ENCODE measurements around the gene SLC9A4.

Gene SLC9A4

DNA sequence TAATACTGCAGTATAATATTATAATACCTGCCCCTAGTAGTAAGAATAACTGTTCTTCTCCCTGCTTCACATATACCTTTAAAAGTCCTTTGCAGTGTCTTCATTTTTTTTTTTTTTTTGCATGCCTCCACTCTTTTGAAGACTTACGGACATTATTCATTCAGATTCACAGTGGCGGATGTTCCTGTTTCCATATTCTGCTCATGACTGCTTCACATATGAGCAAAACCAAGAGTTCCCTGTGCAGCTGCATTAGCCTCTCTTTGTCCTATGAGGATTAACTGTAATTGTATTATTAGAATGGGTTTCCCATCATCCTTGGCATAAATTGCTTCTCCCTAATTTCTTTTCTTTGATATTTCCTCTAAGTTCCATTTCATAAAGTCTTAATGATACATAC lies 37.3 kb upstream of the SLC9A4 start:
- H3K4me1 ChIP-seq (ENCODE audit: control insufficient read depth in 5 of 5, insufficient read depth in 5 of 5, low read length in 5 of 5), result peaks cover 0 to 8% (median 0%) of the 10 kb centered on the region in 5 donors
- no peak overlapping the region for H3K9ac ChIP-seq (ENCODE audit: low read length in 5 of 5)
- H3K4me3 ChIP-seq (ENCODE audit: low read depth in 1 of 5, low read length in 5 of 5), result no peak overlapping the region
- H3K9me3 ChIP-seq (ENCODE audit: control insufficient read depth in 5 of 5, low read length in 5 of 5), result no peaks in the 10 kb centered on the region
- no peaks in the 10 kb centered on the region for H3K36me3 ChIP-seq (ENCODE audit: control insufficient read depth in 5 of 5, insufficient read depth in 5 of 5, low read length in 5 of 5)
- H3K27ac ChIP-seq (ENCODE audit: low read depth, low read length), result no peak overlapping the region
- peaks cover 0 to 6% (median 0%) of the 10 kb centered on the region in 5 donors for H3K27me3 ChIP-seq (ENCODE audit: control insufficient read depth in 5 of 5, insufficient read depth in 4 of 5, low read length in 5 of 5)

DNA sequence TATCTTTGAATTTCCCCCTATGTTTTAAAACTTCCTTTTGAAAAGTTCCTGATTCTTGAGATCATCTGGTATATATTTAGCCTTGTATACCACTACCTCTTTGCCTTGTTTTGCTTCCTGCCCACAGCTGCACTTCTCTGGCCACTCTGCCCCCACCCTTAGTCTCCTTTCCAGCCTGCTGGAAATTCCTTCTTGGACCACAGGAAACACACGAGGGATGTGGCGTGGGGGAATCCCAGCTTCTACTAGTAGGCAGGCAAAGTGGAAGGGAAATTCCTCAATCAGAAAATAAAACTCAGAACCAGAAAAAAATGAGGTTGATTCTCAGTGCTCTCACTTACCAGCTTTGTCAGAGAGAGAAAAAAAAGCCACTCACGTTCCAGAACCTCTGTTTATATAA lies 36.7 kb upstream of the SLC9A4 start:
- no peak overlapping the region for H3K9ac ChIP-seq (ENCODE audit: low read length in 5 of 5)
- H3K4me3 ChIP-seq (ENCODE audit: low read depth in 1 of 5, low read length in 5 of 5), result no peak overlapping the region
- H3K4me1 ChIP-seq (ENCODE audit: control insufficient read depth in 5 of 5, insufficient read depth in 5 of 5, low read length in 5 of 5), result peaks cover 0 to 8% (median 0%) of the 10 kb centered on the region in 5 donors
- no peaks in the 10 kb centered on the region for H3K9me3 ChIP-seq (ENCODE audit: control insufficient read depth in 5 of 5, low read length in 5 of 5)
- peaks cover 0 to 6% (median 0%) of the 10 kb centered on the region in 5 donors for H3K27me3 ChIP-seq (ENCODE audit: control insufficient read depth in 5 of 5, insufficient read depth in 4 of 5, low read length in 5 of 5)
- no peak overlapping the region for H3K27ac ChIP-seq (ENCODE audit: low read depth, low read length)
- no peaks in the 10 kb centered on the region for H3K36me3 ChIP-seq (ENCODE audit: control insufficient read depth in 5 of 5, insufficient read depth in 5 of 5, low read length in 5 of 5)

DNA sequence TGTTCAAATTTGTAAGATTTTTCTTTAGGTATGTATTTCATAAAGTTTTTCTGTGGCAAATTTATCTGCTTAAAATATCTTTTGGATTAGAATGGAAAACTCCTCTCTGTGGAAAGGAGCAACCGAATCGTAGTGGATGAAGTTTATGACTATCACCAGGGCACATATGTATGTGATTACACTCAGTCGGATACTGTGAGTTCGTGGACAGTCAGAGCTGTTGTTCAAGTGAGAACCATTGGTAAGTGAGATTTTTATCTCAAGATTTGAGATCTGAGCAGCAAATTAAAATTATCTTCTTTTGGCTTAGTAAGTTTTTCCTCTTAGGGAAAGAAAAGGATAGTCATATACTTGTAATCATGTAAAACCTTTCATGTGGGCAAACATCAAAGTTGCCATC lies 35.9 kb upstream of the SLC9A4 start:
- Histone ChIP-seq H3K27me3 (ENCODE audit: control insufficient read depth in 5 of 5, insufficient read depth in 4 of 5, low read length in 5 of 5) (peaks cover 0 to 3% (median 0%) of the 10 kb centered on the region in 5 donors), H3K27ac (ENCODE audit: low read depth, low read length) (no peak overlapping the region), H3K4me3 (ENCODE audit: low read depth in 1 of 5, low read length in 5 of 5) (no peak overlapping the region), H3K9me3 (ENCODE audit: control insufficient read depth in 5 of 5, low read length in 5 of 5) (no peaks in the 10 kb centered on the region), H3K4me1 (ENCODE audit: control insufficient read depth in 5 of 5, insufficient read depth in 5 of 5, low read length in 5 of 5) (peaks cover 0 to 8% (median 0%) of the 10 kb centered on the region in 5 donors), H3K9ac (ENCODE audit: low read length in 5 of 5) (no peak overlapping the region), H3K36me3 (ENCODE audit: control insufficient read depth in 5 of 5, insufficient read depth in 5 of 5, low read length in 5 of 5) (no peaks in the 10 kb centered on the region)

DNA sequence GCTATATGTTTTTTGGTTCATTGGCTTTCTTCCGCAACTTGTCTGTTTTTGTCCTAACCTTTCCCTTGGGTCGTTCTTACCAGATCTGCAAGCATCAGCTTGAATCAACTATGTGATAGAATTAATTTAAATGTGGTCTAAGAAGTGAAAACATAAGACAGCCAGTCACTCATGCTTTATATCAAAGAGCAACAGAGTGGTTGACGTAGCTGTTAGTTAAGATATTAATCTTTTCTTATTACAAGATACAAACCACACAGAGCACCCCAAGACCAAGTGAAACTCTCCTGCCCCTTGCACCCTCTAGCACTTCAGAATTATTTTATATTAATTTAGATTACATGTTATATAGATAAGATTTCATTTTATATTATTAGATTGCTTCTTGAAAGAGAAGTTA lies 34.9 kb upstream of the SLC9A4 start:
- H3K27ac ChIP-seq (ENCODE audit: low read depth, low read length), result no peak overlapping the region
- no peaks in the 10 kb centered on the region for H3K9me3 ChIP-seq (ENCODE audit: control insufficient read depth in 5 of 5, low read length in 5 of 5)
- no peak overlapping the region for H3K4me3 ChIP-seq (ENCODE audit: low read depth in 1 of 5, low read length in 5 of 5)
- no peaks in the 10 kb centered on the region for H3K36me3 ChIP-seq (ENCODE audit: control insufficient read depth in 5 of 5, insufficient read depth in 5 of 5, low read length in 5 of 5)
- no peak overlapping the region for H3K9ac ChIP-seq (ENCODE audit: low read length in 5 of 5)
- H3K27me3 ChIP-seq (ENCODE audit: control insufficient read depth in 5 of 5, insufficient read depth in 4 of 5, low read length in 5 of 5), result peaks cover 0 to 3% (median 0%) of the 10 kb centered on the region in 5 donors
- peaks cover 0 to 11% (median 0%) of the 10 kb centered on the region in 5 donors for H3K4me1 ChIP-seq (ENCODE audit: control insufficient read depth in 5 of 5, insufficient read depth in 5 of 5, low read length in 5 of 5)

DNA sequence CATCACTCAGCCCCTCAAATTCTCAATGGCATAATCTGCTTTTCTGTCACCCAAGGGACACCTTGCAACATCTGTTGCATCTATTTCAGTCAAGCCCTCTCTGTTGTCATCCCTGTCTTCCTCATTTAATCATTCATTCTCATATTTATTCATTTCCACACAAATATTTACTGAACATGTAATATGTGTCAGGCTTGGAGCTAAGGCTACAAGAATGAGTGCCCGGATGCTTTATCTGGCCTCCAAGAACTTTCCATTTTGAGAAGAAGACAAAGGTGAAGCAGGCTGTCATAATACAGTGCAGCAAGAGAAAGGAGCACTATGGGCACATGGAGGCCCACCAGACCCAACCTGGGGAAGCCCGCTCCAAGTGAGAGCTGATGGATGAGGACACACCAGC lies 34.4 kb upstream of the SLC9A4 start:
- H3K4me1 ChIP-seq (ENCODE audit: control insufficient read depth in 5 of 5, insufficient read depth in 5 of 5, low read length in 5 of 5), result peaks cover 0 to 11% (median 0%) of the 10 kb centered on the region in 5 donors
- H3K4me3 ChIP-seq (ENCODE audit: low read depth in 1 of 5, low read length in 5 of 5), result no peak overlapping the region
- no peak overlapping the region for H3K9ac ChIP-seq (ENCODE audit: low read length in 5 of 5)
- no peak overlapping the region for H3K27ac ChIP-seq (ENCODE audit: low read depth, low read length)
- no peaks in the 10 kb centered on the region for H3K9me3 ChIP-seq (ENCODE audit: control insufficient read depth in 5 of 5, low read length in 5 of 5)
- no peaks in the 10 kb centered on the region for H3K36me3 ChIP-seq (ENCODE audit: control insufficient read depth in 5 of 5, insufficient read depth in 5 of 5, low read length in 5 of 5)
- H3K27me3 ChIP-seq (ENCODE audit: control insufficient read depth in 5 of 5, insufficient read depth in 4 of 5, low read length in 5 of 5), result peaks cover 0 to 3% (median 0%) of the 10 kb centered on the region in 5 donors

DNA sequence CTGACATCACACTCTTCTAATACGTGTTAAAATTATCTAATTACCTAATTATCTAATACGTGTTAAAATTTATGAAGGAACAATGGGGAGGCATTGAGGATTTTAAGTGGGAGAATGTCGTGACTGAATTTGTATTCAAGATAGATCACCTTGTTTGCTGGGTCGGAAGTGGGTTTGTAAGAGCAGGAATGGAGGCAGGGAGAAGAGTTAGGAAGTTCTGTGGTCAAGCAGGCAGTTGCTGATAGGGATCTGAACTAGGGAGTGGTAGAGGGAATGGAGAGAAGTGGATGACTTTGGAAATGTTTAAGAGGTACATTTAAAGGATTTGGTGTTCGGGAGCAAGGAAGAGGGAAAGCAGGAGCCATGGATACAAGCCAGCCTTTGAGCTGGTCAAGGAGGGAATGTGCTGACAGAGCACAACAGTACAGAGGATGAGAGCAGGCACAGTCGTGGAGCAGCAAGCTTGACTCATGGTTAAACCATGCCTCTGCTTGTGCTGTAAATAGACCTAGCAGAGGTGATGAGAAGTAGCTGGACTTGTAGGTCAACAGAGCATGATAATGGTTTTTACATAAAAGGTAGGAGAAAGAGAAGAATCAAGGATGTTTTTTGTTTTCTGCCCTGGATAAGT lies 33.8 kb upstream of the SLC9A4 start:
- Histone ChIP-seq H3K4me3 (ENCODE audit: low read depth in 1 of 5, low read length in 5 of 5) (no peak overlapping the region), H3K9ac (ENCODE audit: low read length in 5 of 5) (no peak overlapping the region), H3K36me3 (ENCODE audit: control insufficient read depth in 5 of 5, insufficient read depth in 5 of 5, low read length in 5 of 5) (no peaks in the 10 kb centered on the region), H3K4me1 (ENCODE audit: control insufficient read depth in 5 of 5, insufficient read depth in 5 of 5, low read length in 5 of 5) (peaks cover 0 to 11% (median 0%) of the 10 kb centered on the region in 5 donors), H3K27me3 (ENCODE audit: control insufficient read depth in 5 of 5, insufficient read depth in 4 of 5, low read length in 5 of 5) (peaks cover 0 to 3% (median 0%) of the 10 kb centered on the region in 5 donors), H3K9me3 (ENCODE audit: control insufficient read depth in 5 of 5, low read length in 5 of 5) (no peaks in the 10 kb centered on the region), H3K27ac (ENCODE audit: low read depth, low read length) (no peak overlapping the region)

DNA sequence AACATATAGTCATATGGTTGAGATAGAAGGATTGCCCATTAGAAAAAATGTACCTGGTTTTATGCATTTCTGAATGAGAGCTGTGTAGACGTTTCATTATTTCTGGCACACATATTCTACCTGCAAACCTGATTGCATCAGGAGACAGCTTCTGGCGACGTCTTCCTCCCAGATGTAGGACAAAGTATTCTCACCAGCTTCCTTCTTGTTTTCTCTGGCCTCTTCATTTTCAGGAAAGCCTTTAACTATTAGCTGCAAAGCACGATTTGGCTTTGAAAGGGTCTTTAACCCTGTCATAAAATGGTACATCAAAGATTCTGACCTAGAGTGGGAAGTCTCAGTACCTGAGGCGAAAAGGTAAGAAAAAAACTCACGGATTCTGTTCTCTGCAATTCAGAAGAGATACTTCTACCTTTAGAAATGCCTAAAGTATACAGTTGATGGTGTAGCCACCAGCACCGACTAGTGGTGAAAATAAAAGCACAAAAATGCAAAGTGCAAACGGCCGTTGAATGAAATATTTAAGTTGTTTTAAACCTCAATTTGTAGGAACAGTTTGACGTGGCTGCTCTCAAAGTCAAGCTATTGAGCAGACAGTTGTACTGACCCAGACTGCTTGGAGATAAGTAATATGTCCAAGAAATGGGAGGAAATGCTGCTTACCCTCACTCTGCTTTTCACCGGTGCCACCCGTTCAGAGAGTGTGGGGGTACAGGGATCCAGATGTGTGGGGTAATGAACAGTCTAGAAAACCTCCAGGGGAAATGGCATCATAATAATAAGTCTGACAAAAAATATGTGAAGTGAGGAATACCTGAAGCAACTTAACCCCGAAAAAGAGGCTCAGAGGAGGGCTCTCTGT lies 29.8 kb upstream of the SLC9A4 start:
- no peak overlapping the region for H3K27ac ChIP-seq (ENCODE audit: low read depth, low read length)
- no peaks in the 10 kb centered on the region for H3K9me3 ChIP-seq (ENCODE audit: control insufficient read depth in 5 of 5, low read length in 5 of 5)
- H3K9ac ChIP-seq (ENCODE audit: low read length in 5 of 5), result no peak overlapping the region
- peaks cover 0 to 3% (median 0%) of the 10 kb centered on the region in 5 donors for H3K27me3 ChIP-seq (ENCODE audit: control insufficient read depth in 5 of 5, insufficient read depth in 4 of 5, low read length in 5 of 5)
- no peaks in the 10 kb centered on the region for H3K36me3 ChIP-seq (ENCODE audit: control insufficient read depth in 5 of 5, insufficient read depth in 5 of 5, low read length in 5 of 5)
- H3K4me1 ChIP-seq (ENCODE audit: control insufficient read depth in 5 of 5, insufficient read depth in 5 of 5, low read length in 5 of 5), result peaks cover 0 to 4% (median 0%) of the 10 kb centered on the region in 5 donors
- no peak overlapping the region for H3K4me3 ChIP-seq (ENCODE audit: low read depth in 1 of 5, low read length in 5 of 5)

DNA sequence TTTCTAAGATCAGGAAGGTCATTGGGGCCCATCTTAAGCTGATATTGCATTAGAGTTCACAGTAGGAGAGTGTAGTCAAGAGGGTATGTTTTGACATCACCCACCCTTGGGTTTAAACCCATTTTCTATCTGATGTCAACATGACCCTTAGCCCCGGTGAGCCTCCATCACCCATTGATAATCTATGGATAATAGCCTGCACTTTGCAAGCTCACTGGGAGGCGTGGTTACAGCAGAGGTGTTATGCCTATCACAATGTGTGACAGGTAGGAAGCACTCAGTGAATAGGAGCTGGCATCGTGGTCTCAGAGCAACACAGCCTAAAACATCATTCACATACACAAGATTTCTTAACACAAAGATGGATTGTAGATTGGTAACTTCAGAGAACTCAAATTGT lies 28.8 kb upstream of the SLC9A4 start:
- no peaks in the 10 kb centered on the region for H3K9me3 ChIP-seq (ENCODE audit: control insufficient read depth in 5 of 5, low read length in 5 of 5)
- peaks cover 0 to 4% (median 0%) of the 10 kb centered on the region in 5 donors for H3K4me1 ChIP-seq (ENCODE audit: control insufficient read depth in 5 of 5, insufficient read depth in 5 of 5, low read length in 5 of 5)
- peaks cover 0 to 2% (median 0%) of the 10 kb centered on the region in 5 donors for H3K27me3 ChIP-seq (ENCODE audit: control insufficient read depth in 5 of 5, insufficient read depth in 4 of 5, low read length in 5 of 5)
- no peak overlapping the region for H3K9ac ChIP-seq (ENCODE audit: low read length in 5 of 5)
- no peaks in the 10 kb centered on the region for H3K36me3 ChIP-seq (ENCODE audit: control insufficient read depth in 5 of 5, insufficient read depth in 5 of 5, low read length in 5 of 5)
- no peak overlapping the region for H3K27ac ChIP-seq (ENCODE audit: low read depth, low read length)
- no peak overlapping the region for H3K4me3 ChIP-seq (ENCODE audit: low read depth in 1 of 5, low read length in 5 of 5)

DNA sequence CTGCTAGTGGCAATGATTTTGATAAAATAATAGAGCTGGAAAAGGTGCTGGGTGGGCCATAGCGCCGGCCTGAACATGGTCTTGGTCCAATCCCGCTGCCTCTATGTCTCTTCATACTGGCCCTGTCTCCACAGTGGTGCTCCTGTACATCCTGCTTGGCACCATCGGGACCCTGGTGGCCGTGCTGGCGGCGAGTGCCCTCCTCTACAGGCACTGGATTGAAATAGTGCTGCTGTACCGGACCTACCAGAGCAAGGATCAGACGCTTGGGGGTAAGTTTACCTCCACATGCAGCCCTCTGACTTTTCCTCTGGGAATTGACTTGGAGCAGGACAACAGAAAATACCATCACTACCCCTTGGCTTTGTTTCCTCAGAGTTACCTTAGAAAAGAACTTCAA lies 26.1 kb upstream of the SLC9A4 start:
- H3K9me3 ChIP-seq (ENCODE audit: control insufficient read depth in 5 of 5, low read length in 5 of 5), result no peaks in the 10 kb centered on the region
- peaks cover 0 to 4% (median 0%) of the 10 kb centered on the region in 5 donors for H3K4me1 ChIP-seq (ENCODE audit: control insufficient read depth in 5 of 5, insufficient read depth in 5 of 5, low read length in 5 of 5)
- H3K36me3 ChIP-seq (ENCODE audit: control insufficient read depth in 5 of 5, insufficient read depth in 5 of 5, low read length in 5 of 5), result no peaks in the 10 kb centered on the region
- no peak overlapping the region for H3K27ac ChIP-seq (ENCODE audit: low read depth, low read length)
- no peak overlapping the region for H3K4me3 ChIP-seq (ENCODE audit: low read depth in 1 of 5, low read length in 5 of 5)
- no peak overlapping the region for H3K9ac ChIP-seq (ENCODE audit: low read length in 5 of 5)
- no peaks in the 10 kb centered on the region for H3K27me3 ChIP-seq (ENCODE audit: control insufficient read depth in 5 of 5, insufficient read depth in 4 of 5, low read length in 5 of 5)

DNA sequence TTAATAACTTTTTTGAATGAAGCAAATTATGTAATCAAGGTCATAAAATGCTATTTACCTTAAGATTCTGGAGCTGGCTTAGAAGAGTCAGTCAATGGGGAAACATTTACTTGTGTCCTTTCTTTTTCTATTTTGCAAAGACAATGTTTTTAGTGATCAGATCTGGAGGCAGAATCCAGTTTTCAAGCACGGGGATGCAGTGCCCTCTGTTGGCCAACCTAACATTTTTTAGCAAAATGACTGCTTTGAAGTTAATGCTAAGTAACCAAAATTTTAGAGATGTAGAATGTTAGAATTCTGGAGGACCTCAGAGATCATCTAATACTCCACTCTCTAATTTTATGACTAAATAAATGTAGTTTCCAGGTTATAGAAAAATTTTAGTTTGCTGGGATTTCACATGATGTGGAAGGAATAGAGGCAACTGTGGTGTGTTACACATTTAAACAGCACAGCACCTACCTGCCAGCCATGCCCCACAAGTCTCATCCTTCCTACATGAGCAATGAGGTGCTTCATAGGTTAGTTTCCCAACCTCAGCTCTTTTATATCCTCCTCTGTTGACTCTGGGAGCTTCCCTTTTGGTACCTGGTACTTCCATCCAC lies 23.6 kb upstream of the SLC9A4 start:
- Histone ChIP-seq H3K4me1 (ENCODE audit: control insufficient read depth in 5 of 5, insufficient read depth in 5 of 5, low read length in 5 of 5) (no peaks in the 10 kb centered on the region), H3K27ac (ENCODE audit: low read depth, low read length) (no peak overlapping the region), H3K4me3 (ENCODE audit: low read depth in 1 of 5, low read length in 5 of 5) (no peak overlapping the region), H3K9me3 (ENCODE audit: control insufficient read depth in 5 of 5, low read length in 5 of 5) (no peaks in the 10 kb centered on the region), H3K27me3 (ENCODE audit: control insufficient read depth in 5 of 5, insufficient read depth in 4 of 5, low read length in 5 of 5) (no peaks in the 10 kb centered on the region), H3K36me3 (ENCODE audit: control insufficient read depth in 5 of 5, insufficient read depth in 5 of 5, low read length in 5 of 5) (no peaks in the 10 kb centered on the region), H3K9ac (ENCODE audit: low read length in 5 of 5) (no peak overlapping the region)

Measured in subcutaneous abdominal adipose tissue (tissue), 5 donors.